RKO (cell line): ENCODE data around the gene C12orf42.

Experiments used
- DNase-seq: peaks from one replicate; pipeline ENCODE4 v3.0.0-alpha.2; 2016; ENCODE audit warnings: low spot score

The C12orf42 gene

DNA sequence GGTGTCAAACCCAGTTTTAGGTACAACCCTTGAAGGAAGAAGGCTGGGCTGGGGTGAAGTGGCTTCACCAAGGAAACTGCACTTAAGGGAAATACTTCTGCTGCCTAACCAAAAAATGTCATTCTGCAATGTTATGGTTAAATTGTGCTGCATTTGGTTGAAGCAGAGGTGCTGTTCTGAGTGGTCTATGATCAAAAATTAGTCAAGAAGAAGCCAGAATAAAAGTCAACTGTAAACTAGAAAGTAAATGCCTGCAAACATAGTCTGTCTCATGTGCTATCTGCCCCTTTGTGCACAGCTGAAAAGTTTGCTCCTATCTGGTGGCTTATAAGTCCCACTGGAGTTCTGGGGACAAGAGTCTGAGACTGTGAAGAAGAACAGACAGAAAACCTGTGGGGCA, 158.8 kb downstream of the C12orf42 start:
- DNase-seq = no peak

DNA sequence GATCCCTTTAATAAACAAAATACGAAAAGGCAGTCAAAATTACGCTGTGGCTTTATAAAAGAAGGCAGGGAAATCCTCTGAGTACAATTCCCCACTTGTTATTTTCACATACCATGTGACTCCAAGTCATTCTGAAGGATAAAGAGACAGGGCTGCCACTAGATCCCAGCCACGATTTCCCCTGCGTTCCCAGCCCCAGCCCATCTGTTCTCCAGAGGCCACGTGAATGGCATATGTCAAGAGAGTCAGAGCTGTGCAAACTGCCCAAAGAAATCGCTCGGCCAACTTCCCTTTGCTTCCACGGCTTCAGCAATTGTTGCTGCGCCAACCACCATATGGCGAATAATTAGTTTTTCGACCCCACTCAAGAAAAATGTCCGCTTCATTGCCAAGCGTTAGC, 161.3 kb downstream of the C12orf42 start:
- no peak for DNase-seq

DNA sequence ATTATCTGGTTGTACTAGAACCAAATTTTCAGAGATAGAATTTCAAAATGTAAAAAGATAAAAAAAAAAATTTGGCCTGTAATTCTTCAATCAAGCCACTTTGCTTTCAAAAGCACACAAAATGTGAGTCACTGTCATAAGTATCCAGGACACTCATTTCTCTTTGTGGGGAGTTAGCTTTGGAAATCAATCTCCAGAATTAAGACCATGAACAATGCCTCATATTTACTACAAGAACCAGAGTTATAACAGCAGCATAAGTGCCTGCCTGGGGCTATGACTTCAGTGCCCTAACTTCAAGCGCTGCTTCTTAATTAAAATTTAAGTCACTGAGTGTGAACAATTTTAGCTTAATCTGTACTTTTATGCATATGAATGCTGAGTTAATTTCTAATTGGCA, 162.1 kb downstream of the C12orf42 start:
- no peak for DNase-seq

DNA sequence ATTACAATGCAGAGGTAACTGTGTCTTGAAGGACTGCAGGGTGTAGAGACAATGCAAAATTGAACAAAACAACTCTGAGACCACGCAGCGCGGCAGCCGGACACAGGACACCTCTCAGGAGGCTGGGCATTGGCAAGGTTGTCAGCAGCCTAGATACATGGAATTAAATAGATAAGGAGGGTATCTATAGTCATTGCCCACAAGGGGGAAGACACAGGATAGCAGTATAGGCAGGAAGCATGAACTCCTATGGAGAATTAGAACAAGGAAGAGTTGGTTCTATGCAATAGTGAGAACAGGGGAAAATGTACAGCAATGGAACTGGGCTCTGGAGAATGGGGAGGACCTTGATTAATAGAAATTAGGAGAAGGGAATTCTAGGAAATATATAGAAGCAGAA, 164.1 kb downstream of the C12orf42 start:
- DNase-seq = no peak

DNA sequence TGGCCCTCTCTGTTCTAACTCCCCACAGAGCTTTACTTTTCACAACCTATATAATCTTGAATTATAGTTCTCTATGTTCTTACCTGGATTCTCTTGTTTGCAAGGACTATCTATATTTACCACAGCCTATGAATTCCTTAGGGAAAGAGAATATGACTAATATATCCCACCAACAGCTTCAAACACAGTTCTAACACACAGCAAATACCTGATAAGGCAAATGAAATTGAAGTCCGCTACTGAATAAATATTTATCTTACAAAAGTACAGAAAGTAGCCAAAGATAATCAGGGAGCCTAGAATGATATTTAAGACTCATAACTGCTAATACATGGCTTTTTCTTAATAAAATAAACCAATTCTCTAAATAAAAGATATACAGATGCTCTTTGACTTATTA, 165.1 kb downstream of the C12orf42 start:
- no peak for DNase-seq

DNA sequence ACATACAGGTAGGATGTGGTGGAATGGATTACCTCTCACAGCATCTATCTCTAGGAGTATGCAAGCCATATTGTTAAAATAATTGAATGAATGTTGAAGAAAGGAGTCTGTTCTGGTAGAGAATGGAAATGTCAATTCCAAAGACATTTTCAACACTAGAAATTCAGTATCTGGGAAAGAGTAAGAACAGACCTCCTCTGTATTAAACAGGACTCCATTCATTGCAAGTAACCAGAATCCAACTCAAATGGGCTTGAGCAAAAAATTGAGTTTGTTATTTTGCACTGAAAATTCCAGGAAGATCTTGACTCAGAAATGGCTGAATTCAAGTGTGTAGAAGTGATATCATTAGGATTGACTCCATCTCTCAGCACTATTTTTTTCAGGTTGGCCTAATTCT, 168.1 kb downstream of the C12orf42 start:
- DNase-seq = no peak

DNA sequence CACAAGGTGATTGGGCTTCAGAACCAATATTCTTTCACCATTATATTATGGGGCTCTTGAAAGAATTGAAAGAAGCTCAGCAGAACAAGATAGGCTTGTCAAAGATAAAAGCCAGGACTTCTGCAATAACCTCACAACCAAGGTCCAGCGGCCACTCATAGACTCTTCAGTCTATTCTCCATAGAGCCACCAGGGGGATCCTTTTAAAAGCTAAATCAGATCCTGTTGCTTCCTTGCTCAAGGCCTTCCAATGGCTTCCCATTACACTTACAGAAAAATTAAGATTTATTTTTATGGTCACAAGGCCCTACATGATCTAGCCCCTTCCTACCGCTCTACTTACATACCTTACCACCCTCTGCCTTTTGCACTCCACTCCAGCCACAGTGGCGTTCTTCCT, 169.6 kb downstream of the C12orf42 start:
- peak; percentile 61 for DNase-seq

DNA sequence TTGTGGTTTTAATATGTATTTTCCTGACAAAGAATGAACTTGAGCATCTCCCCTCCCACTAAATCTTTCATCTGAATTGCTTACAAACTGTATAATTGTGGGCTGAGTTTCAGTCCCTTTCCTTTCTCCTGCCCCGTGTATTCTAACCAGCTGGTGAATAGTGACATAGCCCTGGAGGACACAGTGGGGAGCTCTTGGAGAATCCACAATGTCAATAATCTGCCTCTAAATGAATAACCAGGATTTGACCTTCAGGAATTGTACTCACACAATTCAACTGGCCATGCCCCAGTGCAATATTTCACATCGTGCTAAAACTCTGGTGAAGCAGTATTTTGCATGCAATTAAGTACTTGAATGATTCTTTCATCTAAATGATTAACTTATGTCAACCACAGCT, 177.2 kb downstream of the C12orf42 start:
- DNase-seq = no peak

DNA sequence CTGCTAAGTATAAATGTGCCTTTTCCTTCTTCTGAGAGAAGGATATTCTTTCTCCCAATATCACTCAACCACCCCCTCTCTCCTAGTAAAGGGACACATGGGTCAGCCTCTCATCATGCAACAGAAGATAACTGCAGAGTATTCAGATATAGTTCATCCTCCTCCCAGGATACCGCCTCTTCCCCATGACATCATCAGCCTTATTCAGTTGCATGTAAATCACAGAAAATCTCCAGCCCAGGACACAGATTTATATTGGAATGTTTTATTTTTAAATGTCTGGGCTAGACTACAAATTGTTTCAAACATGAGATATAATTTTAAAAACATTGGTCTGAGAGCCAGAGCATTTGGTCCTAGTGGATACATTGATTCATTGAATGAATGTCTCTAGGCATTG, 178.5 kb downstream of the C12orf42 start:
- no peak for DNase-seq

DNA sequence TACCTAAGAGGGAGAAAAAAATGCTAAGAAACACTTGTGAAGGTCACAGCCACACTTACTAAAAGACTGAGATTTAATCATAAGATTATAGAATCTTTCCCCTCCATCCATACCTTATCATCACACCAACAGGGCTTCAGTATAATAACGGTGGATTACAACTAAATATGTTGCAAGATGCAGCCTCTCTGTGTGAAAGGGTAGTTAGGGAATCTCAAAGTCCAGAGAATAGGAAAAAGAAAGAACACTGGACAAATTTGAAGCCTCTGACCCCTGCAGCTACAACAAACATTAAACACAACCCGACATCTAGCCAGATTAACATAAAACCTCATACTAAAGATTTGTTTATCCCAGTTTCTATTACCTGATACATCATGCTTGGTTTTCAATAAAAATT, 181.0 kb downstream of the C12orf42 start:
- no peak for DNase-seq

DNA sequence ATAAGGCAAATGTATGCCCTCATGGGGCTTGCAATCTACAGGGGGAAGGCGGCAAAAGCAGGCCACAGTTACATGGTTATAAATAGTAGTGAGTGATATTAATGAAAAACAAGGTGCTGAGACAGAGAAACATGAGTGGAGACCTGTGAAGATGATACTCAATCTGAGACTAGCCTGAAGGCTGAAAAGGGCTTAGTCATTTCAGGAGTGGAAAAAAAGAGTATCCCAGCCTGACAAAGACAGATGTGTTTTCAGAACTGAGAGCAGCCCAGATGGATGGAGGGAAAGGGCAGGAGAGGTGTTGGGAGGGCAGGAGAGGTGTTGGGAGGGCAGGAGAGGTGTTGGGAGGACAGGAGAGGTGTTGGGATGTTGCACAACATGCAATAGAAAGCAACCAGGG, 181.9 kb downstream of the C12orf42 start:
- DNase-seq = no peak

DNA sequence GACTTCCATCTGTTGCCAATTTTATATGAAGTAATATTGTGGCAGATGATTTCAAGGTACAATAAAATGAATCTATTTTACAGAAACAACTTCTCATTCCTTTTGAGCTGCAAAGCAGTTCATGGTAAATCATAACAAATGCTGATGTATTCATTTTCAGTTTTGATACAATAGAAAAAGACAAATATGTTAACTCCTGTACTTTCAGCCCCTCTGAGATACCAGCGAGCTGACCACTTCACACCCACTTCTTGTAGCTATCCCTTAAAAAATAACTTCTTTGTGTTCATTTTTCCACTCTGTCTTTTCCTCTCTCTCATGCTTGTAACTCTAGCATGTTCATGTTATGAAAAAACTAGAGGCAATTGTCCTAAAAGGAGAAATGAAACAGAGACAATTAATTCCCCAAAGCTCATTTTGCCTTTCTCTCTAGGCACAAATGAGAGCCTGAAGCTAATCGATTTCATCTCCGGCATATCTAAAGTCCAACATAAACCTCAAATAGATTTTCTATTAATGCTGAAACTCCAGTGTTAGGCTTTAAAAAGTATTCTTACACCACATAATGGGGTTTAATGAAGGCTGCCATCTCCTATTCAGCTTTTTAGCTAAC, 182.9 kb downstream of the C12orf42 start:
- DNase-seq = no peak

DNA sequence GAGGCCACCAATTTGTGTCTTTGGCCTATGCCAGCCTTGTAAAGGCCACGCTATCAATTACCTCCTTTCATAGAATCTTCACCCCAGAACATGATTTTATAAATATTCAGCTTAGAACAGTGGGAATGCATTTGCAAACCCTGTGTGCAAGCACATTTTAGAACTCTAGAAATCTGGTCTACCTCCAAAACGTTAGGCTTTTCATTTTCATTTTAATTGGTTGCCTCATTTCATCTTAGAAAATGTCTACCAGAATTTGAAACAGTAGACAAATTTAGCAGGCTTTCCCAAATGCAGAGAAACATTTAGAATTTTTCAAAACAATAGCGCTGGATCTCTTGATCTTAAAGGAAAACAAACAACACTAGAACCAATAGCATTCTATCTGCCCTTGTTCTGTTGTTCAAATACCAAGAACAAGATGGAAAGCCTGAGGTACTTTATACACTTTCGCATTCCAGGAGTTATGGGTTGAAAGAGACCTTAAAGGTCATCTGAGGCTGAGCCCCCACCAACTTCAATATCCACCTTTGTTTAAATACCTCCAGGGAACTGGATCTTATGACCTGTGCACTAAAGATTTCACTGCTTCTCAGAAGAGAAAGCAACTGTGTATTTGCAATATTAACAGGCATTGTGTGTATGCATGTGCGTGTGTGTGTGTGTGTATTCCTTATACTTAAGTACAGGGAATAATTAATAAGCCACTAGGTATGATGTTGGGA, 185.1 kb downstream of the C12orf42 start:
- no peak for DNase-seq

DNA sequence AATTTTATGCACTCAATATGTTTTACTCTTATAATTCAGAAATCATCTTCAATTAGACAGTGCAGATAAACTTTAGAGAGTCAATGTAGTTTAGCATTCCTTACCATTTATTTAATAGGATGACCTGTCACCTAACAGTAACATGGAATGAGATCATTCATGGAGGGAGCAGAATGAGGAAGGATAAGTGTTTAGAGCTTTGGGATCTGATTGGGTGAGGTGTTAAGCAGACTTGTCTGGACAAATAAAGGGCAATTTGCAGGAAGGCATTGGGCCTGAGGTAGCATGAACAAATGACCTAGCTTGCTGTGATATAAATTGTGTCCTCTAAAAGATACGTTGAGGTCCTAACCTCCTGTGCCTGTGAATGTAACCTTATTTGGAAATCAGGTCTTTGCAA, 187.4 kb downstream of the C12orf42 start:
- DNase-seq = no peak

DNA sequence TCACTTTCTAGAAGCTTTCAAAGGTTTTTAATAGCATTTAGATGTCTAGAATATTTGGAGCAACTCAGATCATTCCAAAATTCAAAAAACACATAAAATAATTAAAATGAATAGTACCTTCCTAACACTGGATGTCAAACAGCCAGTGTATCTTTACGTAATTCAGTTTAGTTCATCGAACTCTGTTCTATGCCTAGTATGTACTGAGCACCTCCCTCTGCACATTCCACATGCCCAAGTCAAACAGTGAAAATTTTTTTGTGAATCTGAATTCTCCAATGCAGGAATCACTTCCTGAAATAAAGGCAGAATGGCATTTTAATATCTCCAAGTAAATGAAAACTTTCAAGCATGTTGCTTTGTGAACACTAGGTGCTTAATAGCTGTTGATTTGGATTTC, 192.3 kb downstream of the C12orf42 start:
- no peak for DNase-seq

DNA sequence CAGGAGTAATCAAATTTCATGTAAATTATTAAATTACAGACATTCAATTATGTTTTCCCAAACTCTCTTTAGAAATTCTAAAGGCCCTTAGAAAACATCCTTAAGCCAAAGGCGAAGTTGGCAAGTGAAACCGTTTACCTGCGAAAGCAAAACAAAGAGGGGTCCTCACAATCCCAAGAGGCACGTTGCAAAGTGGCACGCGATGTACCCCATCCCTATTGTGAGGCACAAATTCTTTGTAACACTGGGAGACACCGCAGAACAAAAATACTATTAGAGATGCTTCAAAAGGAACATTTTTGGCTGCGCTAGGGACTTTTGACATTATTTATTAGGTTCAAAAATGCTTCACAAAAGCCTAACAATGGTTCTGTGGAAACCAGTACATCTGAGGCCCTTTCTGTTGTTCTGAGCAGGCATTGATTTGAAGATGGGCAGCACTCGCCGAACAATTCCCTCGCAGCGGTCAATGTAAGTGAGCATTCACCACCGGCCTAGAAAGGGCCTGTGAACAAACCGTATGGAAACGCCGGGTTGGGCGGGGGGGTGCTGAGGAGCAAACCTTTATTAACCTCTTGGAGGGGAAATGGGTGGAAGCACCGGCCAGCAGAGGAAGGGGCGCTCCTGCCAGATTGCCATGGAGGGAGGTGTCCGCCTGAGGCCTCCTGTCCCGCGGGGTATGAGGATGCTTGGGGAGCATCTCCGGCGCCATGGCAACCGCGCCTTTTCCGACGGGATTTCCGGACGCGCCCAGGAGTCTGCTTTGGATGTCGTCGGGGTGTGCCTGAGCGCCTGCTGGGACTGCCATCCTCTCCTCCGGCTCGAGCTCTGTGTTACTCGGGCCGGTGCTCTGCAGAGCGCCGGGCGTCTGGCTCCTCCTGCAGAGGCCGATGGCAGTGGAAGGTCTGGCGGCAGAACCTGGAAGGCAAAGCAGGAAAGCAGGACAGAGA, 193.9 kb downstream of the C12orf42 start:
- no peak for DNase-seq

DNA sequence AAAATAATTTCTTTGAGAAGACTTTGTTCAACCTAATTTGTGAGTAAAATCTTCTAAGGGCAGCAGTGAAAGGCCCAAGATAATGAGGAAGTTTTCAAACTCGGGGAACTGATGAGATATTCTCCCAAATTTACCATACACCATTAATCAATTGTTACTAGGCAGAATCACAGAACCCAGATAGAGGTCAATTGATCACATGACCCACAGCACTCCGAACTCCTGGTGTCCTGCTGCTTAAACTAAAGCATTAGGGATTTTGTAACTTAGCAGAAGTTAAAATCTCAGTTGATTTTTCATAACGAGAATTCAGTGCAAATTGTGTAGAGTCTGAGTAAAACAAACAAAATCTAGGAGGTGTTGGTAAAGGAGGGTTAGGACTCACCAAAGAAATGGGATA, 207.8 kb downstream of the C12orf42 start:
- no peak for DNase-seq

DNA sequence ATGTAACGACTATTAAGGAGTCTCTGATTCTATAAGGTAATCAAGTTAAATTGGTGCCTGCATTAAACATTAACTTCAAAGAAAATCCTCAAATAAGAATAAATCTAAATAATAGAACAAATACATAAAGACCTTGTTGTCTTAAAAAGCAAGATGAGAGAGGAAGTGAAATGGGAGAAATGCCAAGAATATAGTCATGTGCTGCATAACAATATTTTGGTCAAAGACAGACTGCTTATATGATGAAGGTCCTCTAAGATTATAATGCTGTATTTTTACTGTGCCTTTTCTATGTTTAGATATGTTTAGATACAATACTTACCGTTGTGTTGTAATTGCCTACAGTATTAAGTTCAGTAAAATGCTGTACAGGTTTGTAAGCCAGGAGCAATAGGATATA, 213.6 kb downstream of the C12orf42 start:
- no peak for DNase-seq

DNA sequence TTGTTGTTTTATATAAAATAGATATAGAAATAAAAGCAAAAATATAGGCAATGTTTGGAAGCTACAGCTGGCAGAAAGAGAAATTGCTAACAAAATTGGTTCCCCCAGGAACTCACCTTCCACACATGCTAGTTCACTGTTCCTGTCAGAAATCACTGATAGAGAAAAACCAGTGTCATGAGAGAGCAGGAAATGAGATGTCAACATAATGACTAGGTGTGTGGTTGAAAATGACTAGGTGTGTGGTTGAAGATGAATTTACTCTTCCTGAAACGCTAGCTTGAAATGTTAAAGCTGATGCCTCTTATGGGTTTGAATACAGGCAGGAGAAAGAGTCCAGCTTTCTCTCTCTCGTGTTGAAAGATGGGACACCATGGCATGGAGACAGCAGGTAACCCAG, 216.3 kb downstream of the C12orf42 start:
- DNase-seq = no peak

DNA sequence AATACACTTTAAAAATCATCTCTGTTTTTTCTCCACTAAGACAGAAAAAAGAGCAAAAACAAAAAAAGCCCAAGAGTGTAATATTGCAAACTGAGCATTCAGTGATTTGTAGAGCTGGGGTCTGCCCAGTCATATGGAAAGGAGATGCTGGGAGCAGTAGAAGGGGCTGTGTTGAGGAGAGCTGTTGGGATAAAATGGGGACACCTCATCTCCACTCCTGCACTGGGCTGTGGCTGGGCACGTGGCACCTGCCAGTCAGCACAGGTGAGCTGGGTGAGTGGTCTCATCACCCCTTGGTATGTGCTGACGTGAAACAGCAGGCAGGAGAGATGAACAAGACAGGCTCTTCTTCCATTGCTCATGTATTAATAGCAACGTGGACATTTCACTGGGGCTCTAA, 217.4 kb downstream of the C12orf42 start:
- DNase-seq = no peak

DNA sequence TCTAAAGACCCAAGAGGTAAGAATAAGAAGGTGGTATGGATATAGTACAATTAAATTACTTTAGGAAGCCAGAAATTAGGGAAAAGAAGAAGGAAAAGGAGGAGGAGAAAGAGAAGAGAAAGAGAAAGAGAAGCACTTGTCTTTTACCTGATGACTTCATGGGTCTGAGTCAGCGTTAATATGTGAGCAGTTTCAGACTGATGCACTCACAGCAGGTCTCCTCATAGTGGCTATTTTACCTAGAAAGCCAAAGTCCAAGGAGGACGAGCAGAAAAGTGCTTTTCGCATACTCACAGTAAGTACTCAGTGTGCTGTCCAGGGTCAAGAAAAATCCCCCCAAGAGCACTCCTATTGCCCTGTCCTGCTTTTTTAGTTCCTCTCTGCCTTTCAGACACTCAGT, 222.1 kb downstream of the C12orf42 start:
- no peak for DNase-seq

DNA sequence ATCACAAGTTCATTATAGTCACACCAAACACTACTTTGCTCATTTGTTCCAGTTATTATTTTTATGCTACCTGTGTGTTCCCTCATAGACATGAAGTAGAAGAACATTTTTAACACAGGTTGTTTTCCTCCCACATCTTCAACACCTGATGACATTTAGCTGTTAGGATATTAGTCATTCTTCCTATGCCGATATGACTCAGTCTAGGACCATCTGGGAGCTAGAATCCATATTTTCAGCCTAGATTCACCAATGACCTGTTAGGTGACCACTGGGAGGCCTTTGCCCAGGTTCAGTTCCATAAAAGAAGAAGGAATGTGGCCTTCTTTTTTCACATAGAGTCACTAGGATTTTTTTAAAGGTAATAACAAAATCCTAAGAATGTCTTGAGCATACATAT, 222.8 kb downstream of the C12orf42 start:
- peak; percentile 32 for DNase-seq

DNA sequence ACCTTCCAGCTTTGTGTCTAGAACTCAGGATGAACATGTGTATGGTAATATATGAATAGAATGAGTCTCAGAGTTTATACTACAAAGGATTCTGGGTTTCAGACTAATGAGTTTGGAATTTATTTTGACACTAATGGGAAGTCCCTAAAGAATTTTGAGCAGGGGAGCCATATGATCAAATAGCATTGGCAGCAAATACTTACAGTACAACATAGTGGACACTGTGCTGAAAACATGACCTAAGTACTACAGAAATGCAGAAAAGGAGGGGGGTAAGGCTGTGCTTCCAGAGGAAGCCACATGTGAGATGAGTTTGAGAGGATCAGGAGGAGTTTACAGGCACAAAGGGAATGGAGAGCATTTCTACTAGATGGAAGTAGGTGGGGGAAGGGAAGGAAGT, 225.8 kb downstream of the C12orf42 start:
- DNase-seq = peak; percentile 3
